ENCODE data around the gene CIAO2B.

Gene CIAO2B

GRCh38 chr16:66919569-66920298 is 14.5 kb downstream of the CIAO2B start:
- DNase-seq = no peak

- no peak for DNase-seq
Observed at GRCh38 chr16:66918803-66919568, 15.2 kb downstream of the CIAO2B start, which contains the start of gene CDH16. Gene CDH16, minus strand, starts transcription at chr16:66918885. Its CDS starts 820 bp downstream, at chr16:66918065.

GRCh38 chr16:66918355-66918754 is 15.8 kb downstream of the CIAO2B start:
- no peak for DNase-seq

GRCh38 chr16:66917741-66918140 is 16.5 kb downstream of the CIAO2B start:
- no peak for DNase-seq

GRCh38 chr16:66916518-66916917 is 17.7 kb downstream of the CIAO2B start:
- no peak for DNase-seq

- DNase-seq = no peak
Observed at GRCh38 chr16:66915041-66915440, 19.2 kb downstream of the CIAO2B start.

- DNase-seq = no peak
Observed at GRCh38 chr16:66914541-66914940, 19.7 kb downstream of the CIAO2B start.

- DNase-seq = no peak
Observed at GRCh38 chr16:66913711-66914110, 20.5 kb downstream of the CIAO2B start.

GRCh38 chr16:66913081-66913480 is 21.1 kb downstream of the CIAO2B start:
- DNase-seq = no peak

GRCh38 chr16:66911801-66912200 is 22.4 kb downstream of the CIAO2B start:
- DNase-seq = no peak

GRCh38 chr16:66911112-66911511 is 23.1 kb downstream of the CIAO2B start:
- no peak for DNase-seq

- DNase-seq = no peak
Observed at GRCh38 chr16:66910175-66910940, 23.8 kb downstream of the CIAO2B start.

GRCh38 chr16:66908762-66909559 is 25.2 kb downstream of the CIAO2B start:
- no peak for DNase-seq

GRCh38 chr16:66908116-66908515 is 26.1 kb downstream of the CIAO2B start:
- no peak for DNase-seq

- DNase-seq = no peak
Observed at GRCh38 chr16:66906916-66907836, 27.0 kb downstream of the CIAO2B start.

- DNase-seq = no peak
Observed at GRCh38 chr16:66905633-66906539, 28.3 kb downstream of the CIAO2B start.

- no peak for DNase-seq
Observed at GRCh38 chr16:66904846-66905632, 29.2 kb downstream of the CIAO2B start.

- no peak for DNase-seq
Observed at GRCh38 chr16:66904428-66904845, 29.8 kb downstream of the CIAO2B start.
